ENCODE data around the gene PMVK. TPM values are rescaled to one million over a fixed set of nuclear protein-coding genes. Genes with fewer than 3 reads are reported as not detected.

PMVK gene
- total and polyA plus RNA-seq, 4 donors, result 9.7 to 37.3 (median 18.6) TPM

GRCh38 chr1:154884869-154885701 is 51.4 kb downstream of the PMVK start:
- Histone ChIP-seq H3K4me3 (ENCODE audit: low read depth in 1 of 3, low read length in 3 of 3) (no peak overlapping the region), H3K9ac (ENCODE audit: low read depth in 1 of 2, low read length in 2 of 2) (no peak overlapping the region), H3K36me3 (ENCODE audit: control insufficient read depth in 4 of 4, insufficient read depth in 3 of 4, low read depth in 1 of 4, low read length in 3 of 4) (no peaks in the 10 kb centered on the region), H3K9me3 (ENCODE audit: control insufficient read depth in 4 of 4, low read length in 3 of 4) (no peaks in the 10 kb centered on the region), H3K27me3 (ENCODE audit: control insufficient read depth in 4 of 4, insufficient read depth in 4 of 4, low read length in 3 of 4) (no peaks in the 10 kb centered on the region), H3K27ac (ENCODE audit: low read depth in 1 of 2, low read length in 2 of 2) (no peak overlapping the region), H3K4me1 (ENCODE audit: control insufficient read depth in 4 of 4, insufficient read depth in 4 of 4, low read length in 3 of 4) (peaks cover 0 to 3% (median 0%) of the 10 kb centered on the region in 4 donors)
- no peak for DNase-seq (ENCODE audit: low spot score)
- TF ChIP-seq SP1 (IDR thresholded peaks at IDR 0.05) (no peak), NR2F2 (IDR thresholded peaks at IDR 0.05) (peak; percentile 74)
- WGBS, result 59% methylated on average over 6 of the region's 6 CpGs

- WGBS, result 79% methylated on average over 15 of the region's 15 CpGs
- Histone ChIP-seq H3K27me3 (ENCODE audit: control insufficient read depth in 4 of 4, insufficient read depth in 4 of 4, low read length in 3 of 4) (no peaks in the 10 kb centered on the region), H3K36me3 (ENCODE audit: control insufficient read depth in 4 of 4, insufficient read depth in 3 of 4, low read depth in 1 of 4, low read length in 3 of 4) (no peaks in the 10 kb centered on the region), H3K4me1 (ENCODE audit: control insufficient read depth in 4 of 4, insufficient read depth in 4 of 4, low read length in 3 of 4) (peaks cover 0 to 3% (median 0%) of the 10 kb centered on the region in 4 donors), H3K9ac (ENCODE audit: low read depth in 1 of 2, low read length in 2 of 2) (no peak overlapping the region), H3K27ac (ENCODE audit: low read depth in 1 of 2, low read length in 2 of 2) (no peak overlapping the region), H3K4me3 (ENCODE audit: low read depth in 1 of 3, low read length in 3 of 3) (no peak overlapping the region), H3K9me3 (ENCODE audit: control insufficient read depth in 4 of 4, low read length in 3 of 4) (no peaks in the 10 kb centered on the region)
- no peak for DNase-seq (ENCODE audit: low spot score)
- no peak for TF ChIP-seq JUND (IDR thresholded peaks at IDR 0.05)
- no peak for TF ChIP-seq HNF4A (conservative IDR thresholded peaks at IDR 0.05)
- TF ChIP-seq RXRA (IDR thresholded peaks at IDR 0.05), result no peak
- TF ChIP-seq FOXA1 (IDR thresholded peaks at IDR 0.05), result no peak
- TF ChIP-seq RAD21 (IDR thresholded peaks at IDR 0.05), result no peak
- TF ChIP-seq NR2F2 (IDR thresholded peaks at IDR 0.05), result no peak
- TF ChIP-seq REST (IDR thresholded peaks at IDR 0.05), result no peak
- TF ChIP-seq GABPA (IDR thresholded peaks at IDR 0.05 in 1 of 2, conservative IDR thresholded peaks at IDR 0.05 in 1 of 2), result no peak
- TF ChIP-seq EGR1 (IDR thresholded peaks at IDR 0.05; ENCODE audit: low read depth in 2 of 2), result no peak
- TF ChIP-seq HNF4G (IDR thresholded peaks at IDR 0.05), result no peak
- no peak for TF ChIP-seq SP1 (IDR thresholded peaks at IDR 0.05)
- TF ChIP-seq MAX (IDR thresholded peaks at IDR 0.05), result no peak
- TF ChIP-seq YY1 (IDR thresholded peaks at IDR 0.05), result no peak
- no peak for TF ChIP-seq CTCF (IDR thresholded peaks at IDR 0.05; ENCODE audit: low read depth, low read length, missing input control)
- no peak for TF ChIP-seq ZBTB33 (IDR thresholded peaks at IDR 0.05)
Measured at GRCh38 chr1:154883919-154884868, 52.3 kb downstream of the PMVK start.

Measured in liver (tissue), 9 donors.